IMR-90 (cell line): ENCODE data around the gene ARFGAP2. TPM values are rescaled to one million over a fixed set of nuclear protein-coding genes. Genes with fewer than 3 reads are reported as not detected.

ENCODE experiments used
- ATAC-seq: fragments of 200-7000 bp; cut with Tn5 transposase; 2 replicates; pipeline ENCODE4 v1.9.1; 2020; ENCODE audit warnings: low read depth, mild to moderate bottlenecking, moderate library complexity
- BruUV-seq: library from RNA; stranded (reverse); fragments of 400-500 nt; replicated peaks from 2 replicates; lab custom pipeline; 2021; lab: Mats Ljungman, UMichigan
- CTCF ChIA-PET: fragments of 300-600 bp; formaldehyde crosslinking; extraction: SDS; loops from one replicate; lab custom pipeline; 2021; ENCODE audit warnings: antibody characterized with exemption; lab: Yijun Ruan, JAX
- POLR2A ChIA-PET: fragments of 300-600 bp; sonication (Branson Sonifier 250); formaldehyde crosslinking; loops from one replicate; lab custom pipeline; 2022; ENCODE audit warnings: antibody characterized with exemption; ENCODE audit not compliant: unreplicated experiment; lab: Charles Lee
- DNase-seq: peaks from one replicate; pipeline ENCODE4 v3.0.0; 2013
- H2AFZ ChIP-seq: replicated peaks from 2 replicates; pipeline ENCODE3; 2013; ENCODE audit warnings: low read length, mild to moderate bottlenecking; ENCODE audit not compliant: poor library complexity
- H2AK5ac ChIP-seq: 2 replicates; pipeline ENCODE4 v1.6.1; 2013; ENCODE audit warnings: low read depth, low read length, inconsistent platforms
- H2AK9ac ChIP-seq: replicated peaks from 2 replicates; pipeline ENCODE3; 2013; ENCODE audit warnings: mild to moderate bottlenecking, low read depth, low read length, moderate library complexity; ENCODE audit not compliant: poor library complexity
- H2BK120ac ChIP-seq: 2 replicates; pipeline ENCODE4 v1.6.1; 2013; ENCODE audit warnings: low read depth, low read length, inconsistent platforms
- H2BK15ac ChIP-seq: 3 replicates; pipeline ENCODE4 v1.6.1; 2013; ENCODE audit warnings: low read depth, low read length, inconsistent platforms
- H2BK20ac ChIP-seq: 2 replicates; pipeline ENCODE4 v1.6.1; 2013; ENCODE audit warnings: low read depth, mild to moderate bottlenecking, inconsistent platforms, low read length, moderate library complexity
- H2BK5ac ChIP-seq: 2 replicates; pipeline ENCODE4 v1.6.1; 2013; ENCODE audit warnings: mild to moderate bottlenecking, low read depth, low read length, inconsistent platforms; ENCODE audit not compliant: poor library complexity, severe bottlenecking
- H3K14ac ChIP-seq: replicated peaks from 2 replicates; pipeline ENCODE4 v1.6.1; 2013; ENCODE audit warnings: low read depth, low read length, inconsistent platforms
- H3K18ac ChIP-seq: 2 replicates; pipeline ENCODE4 v1.6.1; 2013; ENCODE audit warnings: low read depth, low read length, control low read depth
- H3K23ac ChIP-seq: 2 replicates; pipeline ENCODE4 v1.6.1; 2013; ENCODE audit warnings: low read depth, low read length, inconsistent platforms
- H3K27ac ChIP-seq: 2 replicates; pipeline ENCODE4 v1.5.1; 2013; ENCODE audit warnings: mild to moderate bottlenecking, control low read depth, low read length; ENCODE audit not compliant: insufficient read depth
- H3K27me3 ChIP-seq: 2 replicates; pipeline ENCODE4 v1.6.1; 2013; ENCODE audit warnings: low read length; ENCODE audit not compliant: control insufficient read depth, insufficient read depth
- H3K36me3 ChIP-seq: 2 replicates; pipeline ENCODE4 v1.6.1; 2013; ENCODE audit warnings: low read length, mixed read lengths; ENCODE audit not compliant: control insufficient read depth, insufficient read depth
- H3K4ac ChIP-seq: 2 replicates; pipeline ENCODE4 v1.6.1; 2013; ENCODE audit warnings: low read depth, low read length, inconsistent platforms
- H3K4me1 ChIP-seq: 2 replicates; pipeline ENCODE4 v1.6.1; 2013; ENCODE audit warnings: low read length, mixed read lengths; ENCODE audit not compliant: control insufficient read depth, insufficient read depth
- H3K4me2 ChIP-seq: 2 replicates; pipeline ENCODE4 v1.6.1; 2013; ENCODE audit warnings: low read depth, mild to moderate bottlenecking, control low read depth, low read length, moderate library complexity
- H3K4me3 ChIP-seq: 2 replicates; pipeline ENCODE4 v1.5.1; 2013; ENCODE audit warnings: low read depth, mild to moderate bottlenecking, control low read depth, low read length, moderate library complexity; ENCODE audit not compliant: insufficient read depth
- H3K56ac ChIP-seq: 2 replicates; pipeline ENCODE4 v1.6.1; 2013; ENCODE audit warnings: low read length, inconsistent platforms; ENCODE audit not compliant: insufficient read depth; ENCODE audit errors: extremely low read depth
- H3K79me1 ChIP-seq, 2 experiments: 2 replicates each; pipeline ENCODE4 v1.6.1; 2013; ENCODE audit warnings: low read length in 2 of 2, inconsistent platforms in 1 of 2, low read depth in 1 of 2
- H3K9ac ChIP-seq: 2 replicates; pipeline ENCODE4 v1.6.1; 2013; ENCODE audit warnings: low read depth, low read length, control low read depth
- H3K9me1 ChIP-seq: 2 replicates; pipeline ENCODE4 v1.6.1; 2013; ENCODE audit warnings: low read length, inconsistent platforms; ENCODE audit not compliant: insufficient read depth
- H3K9me3 ChIP-seq: 2 replicates; pipeline ENCODE4 v1.6.1; 2013; ENCODE audit warnings: low read length; ENCODE audit not compliant: control insufficient read depth, insufficient read depth
- H4K20me1 ChIP-seq: 2 replicates; pipeline ENCODE4 v1.6.1; 2013; ENCODE audit warnings: low read length, inconsistent platforms; ENCODE audit not compliant: insufficient read depth
- H4K5ac ChIP-seq: 2 replicates; pipeline ENCODE4 v1.6.1; 2013; ENCODE audit warnings: mild to moderate bottlenecking, low read depth, low read length, control low read depth
- H4K8ac ChIP-seq, 2 experiments: 2 replicates each; pipeline ENCODE4 v1.6.1; 2013; ENCODE audit warnings: low read depth in 2 of 2, low read length in 2 of 2, control low read depth in 1 of 2, inconsistent platforms in 1 of 2
- H4K91ac ChIP-seq: 2 replicates; pipeline ENCODE4 v1.6.1; 2013; ENCODE audit warnings: low read depth, low read length, inconsistent platforms; ENCODE audit not compliant: insufficient read depth
- BHLHE40 ChIP-seq: fragments of 150-350 bp; IDR thresholded peaks from 2 replicates; pipeline ENCODE4 v1.6.1; 2016; ENCODE audit warnings: mild to moderate bottlenecking, low read depth, low read length
- ELK1 ChIP-seq: fragments of 150-350 bp; IDR thresholded peaks from 2 replicates; pipeline ENCODE4 v1.6.1; 2016; ENCODE audit warnings: low read depth, mild to moderate bottlenecking, low read length, moderate library complexity, borderline replicate concordance
- MXI1 ChIP-seq: IDR thresholded peaks from 2 replicates; pipeline ENCODE4 v1.6.1; 2012; ENCODE audit warnings: low read depth, mild to moderate bottlenecking, low read length, moderate library complexity, borderline replicate concordance
- NFE2L2 ChIP-seq: fragments of 150-350 bp; IDR thresholded peaks from 2 replicates; pipeline ENCODE4 v1.6.1; 2016; ENCODE audit warnings: low read depth, mild to moderate bottlenecking, low read length
- POLR2A ChIP-seq: IDR thresholded peaks from 2 replicates; pipeline ENCODE4 v1.6.1; 2012; ENCODE audit warnings: mild to moderate bottlenecking, low read depth, low read length
- RAD21 ChIP-seq: IDR thresholded peaks from 2 replicates; pipeline ENCODE4 v1.6.1; 2012; ENCODE audit warnings: low read length, improper control_type of control experiment
- RFX5 ChIP-seq: IDR thresholded peaks from 2 replicates; pipeline ENCODE4 v1.8.0; 2012; ENCODE audit warnings: low read depth, mild to moderate bottlenecking, low read length, moderate library complexity
- WGBS, 2 experiments: methylation state at CpG; one replicate each; pipeline versions ENCODE4 v1.1.5 to v1.1.7; 2013; ENCODE audit warnings: missing lambda C conversion rate in 2 of 2; ENCODE audit not compliant: insufficient read length in 1 of 2; ENCODE audit errors: extremely low coverage in 2 of 2; 5-methylcytosine and 5-hydroxymethylcytosine counted together
- dilution Hi-C: fragments of 300-500 bp; cut with HindIII; formaldehyde crosslinking; loops from one replicate; pipeline ENCODE4 v1.14.3; 2018; ENCODE audit warnings: low sequenced_read_pairs; ENCODE audit not compliant: unreplicated experiment
- in situ Hi-C: fragments of 300-500 bp; cut with MboI; formaldehyde crosslinking; loops from 3 replicates; pipeline ENCODE4 v1.14.3; 2019; ENCODE audit warnings: low sequenced_read_pairs, inconsistent platforms, mixed read lengths
- intact Hi-C: fragments of 100-400 bp; cut with micrococcal nuclease; formaldehyde crosslinking; loops from 2 replicates; pipeline ENCODE4 v1.10.0; 2022
- polyA plus RNA-seq, 3 experiments: library from polyadenylated mRNA; depleted of rRNA; stranded (reverse); fragments of >200 nt; gene quantifications; 2 replicates each; pipeline ENCODE4 v1.2.3, GENCODE V29; 2012; ENCODE audit warnings: low replicate concordance in 1 of 3
- total RNA-seq: library from RNA; depleted of rRNA; stranded (reverse); fragments of >200 nt; gene quantifications from 2 replicates; pipeline ENCODE4 v1.2.3, GENCODE V29; 2012
- TF ChIP-seq, protein P1 (sequence below): conservative IDR thresholded peaks from 2 replicates; pipeline ENCODE4 v1.5.1; 2012; ENCODE audit warnings: mild to moderate bottlenecking, low read depth, low read length, improper control_type of control experiment

The ARFGAP2 gene
- total and polyA plus RNA-seq, 2 of the 4 experiments (the other 2 are of a cell fraction) = 54.7 to 87.8 TPM

DNA sequence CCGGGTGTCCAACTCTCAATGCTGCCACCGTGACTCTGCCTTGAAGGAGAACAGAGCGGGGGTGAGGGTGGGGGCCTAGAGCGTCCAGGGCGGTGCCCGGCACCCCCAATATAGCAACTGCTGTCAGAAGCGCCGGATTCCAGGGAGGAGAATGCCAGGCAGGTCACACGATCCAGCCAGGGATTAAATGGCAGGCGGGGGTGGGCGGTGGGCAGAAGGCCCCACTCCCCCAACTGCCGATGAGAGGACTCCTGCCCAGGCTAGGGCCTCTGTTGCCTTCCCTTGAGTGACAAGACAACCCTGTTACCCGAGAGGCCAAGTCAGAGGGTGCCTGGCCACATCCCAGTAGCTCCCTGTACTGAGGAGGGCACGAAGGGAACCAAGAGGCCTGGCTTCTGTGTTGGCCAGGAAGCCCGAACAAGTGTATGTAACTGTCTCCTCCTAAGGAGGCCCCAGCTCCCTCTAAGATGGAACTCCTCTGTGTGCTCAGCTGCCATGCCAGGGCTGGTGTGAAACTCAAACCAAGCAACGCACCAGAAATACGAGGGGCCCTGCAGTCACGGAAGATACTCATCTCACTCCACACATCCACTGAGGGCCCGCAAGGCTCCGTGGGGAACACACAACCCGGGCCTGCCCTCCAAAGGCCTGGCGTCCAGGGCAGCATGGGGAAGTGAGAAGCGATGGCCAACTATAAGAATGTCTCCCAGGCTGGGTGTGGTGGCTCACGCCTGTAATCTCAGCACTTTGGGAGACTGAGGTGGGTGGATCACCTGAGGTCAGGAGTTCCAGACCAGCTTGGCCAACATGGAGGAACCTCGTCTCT, 6.6 kb upstream of the ARFGAP2 start (continued):
- TF ChIP-seq MXI1 = no peak

- Histone ChIP-seq H3K56ac (no peak overlapping the region), H3K79me1 (peaks cover 4 to 33% of the 10 kb centered on the region in 2 experiments; a peak in 2 of 4 replicates), H3K36me3 (peaks cover 22% of the 10 kb centered on the region), H2AK5ac (no peak overlapping the region), H3K27me3 (no peaks in the 10 kb centered on the region), H3K9ac (no peak overlapping the region), H2AK9ac (no peak overlapping the region), H3K23ac (no peak overlapping the region), H3K4me2 (no peak overlapping the region), H3K9me3 (no peaks in the 10 kb centered on the region), H3K14ac (no peak overlapping the region), H3K9me1 (no peaks in the 10 kb centered on the region), H4K8ac (no peak overlapping the region), H2BK120ac (no peak overlapping the region), H3K4ac (no peak overlapping the region), H4K20me1 (0 out of 2 replicates have a peak, but pooled peaks cover 4% of the 10 kb centered on the region), H2BK5ac (no peak overlapping the region), H3K4me3 (no peak overlapping the region), H4K91ac (no peak overlapping the region), H3K4me1 (peaks cover 19% of the 10 kb centered on the region), H2BK20ac (no peak overlapping the region), H3K27ac (no peak overlapping the region), H4K5ac (no peak overlapping the region), H2BK15ac (no peak overlapping the region), H2AFZ (no peak overlapping the region), H3K18ac (no peak overlapping the region)
- ATAC-seq (no peak), DNase-seq (no peak)
- TF ChIP-seq ELK1 (no peak), POLR2A (no peak), BHLHE40 (no peak), RAD21 (no peak), MXI1 (no peak), NFE2L2 (no peak), RFX5 (no peak)
- TF ChIP-seq, protein P1, sequence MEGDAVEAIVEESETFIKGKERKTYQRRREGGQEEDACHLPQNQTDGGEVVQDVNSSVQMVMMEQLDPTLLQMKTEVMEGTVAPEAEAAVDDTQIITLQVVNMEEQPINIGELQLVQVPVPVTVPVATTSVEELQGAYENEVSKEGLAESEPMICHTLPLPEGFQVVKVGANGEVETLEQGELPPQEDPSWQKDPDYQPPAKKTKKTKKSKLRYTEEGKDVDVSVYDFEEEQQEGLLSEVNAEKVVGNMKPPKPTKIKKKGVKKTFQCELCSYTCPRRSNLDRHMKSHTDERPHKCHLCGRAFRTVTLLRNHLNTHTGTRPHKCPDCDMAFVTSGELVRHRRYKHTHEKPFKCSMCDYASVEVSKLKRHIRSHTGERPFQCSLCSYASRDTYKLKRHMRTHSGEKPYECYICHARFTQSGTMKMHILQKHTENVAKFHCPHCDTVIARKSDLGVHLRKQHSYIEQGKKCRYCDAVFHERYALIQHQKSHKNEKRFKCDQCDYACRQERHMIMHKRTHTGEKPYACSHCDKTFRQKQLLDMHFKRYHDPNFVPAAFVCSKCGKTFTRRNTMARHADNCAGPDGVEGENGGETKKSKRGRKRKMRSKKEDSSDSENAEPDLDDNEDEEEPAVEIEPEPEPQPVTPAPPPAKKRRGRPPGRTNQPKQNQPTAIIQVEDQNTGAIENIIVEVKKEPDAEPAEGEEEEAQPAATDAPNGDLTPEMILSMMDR = no peak
- in situ Hi-C loops (loop anchor here (5.0 kb wide), 1 partner anchor 165 kb away; no protein-coding TSS in a partner anchor), dilution Hi-C loops (no loop called here), intact Hi-C loops (no loop called here)
- no TSS peak for BruUV-seq
- WGBS, 2 experiments = 95% methylated on average over 8 of the region's 17 CpGs; no CpG with 5 or more reads in 1 of the 2 experiments
- POLR2A ChIA-PET = no interaction called here
- CTCF ChIA-PET = no interaction called here
These were observed 5.7 kb upstream of the ARFGAP2 start for GRCh38 chr11:47182380-47182779.
